Effector memory CD4-positive, alpha-beta T cell (primary cell): ENCODE measurements around the gene AHNAK2.
"Not testable (repeated sequence)": the region's sequence is repeated elsewhere in the genome, so short reads cannot be mapped to it uniquely, and the experiment has no call there.

Experiments
- DNase-seq, 3 donors: peaks; one replicate each; pipeline ENCODE4 v3.0.0-alpha.2; 2020
- H3K27ac ChIP-seq: 2 replicates; pipeline ENCODE4 v1.7.0; 2013; ENCODE audit warnings: mild to moderate bottlenecking, low read length, moderate library complexity; ENCODE audit not compliant: insufficient read depth, poor library complexity, severe bottlenecking
- H3K27me3 ChIP-seq: replicated peaks from 2 replicates; pipeline ENCODE4 v1.7.0; 2013; ENCODE audit warnings: mild to moderate bottlenecking, low read length; ENCODE audit not compliant: insufficient read depth, control insufficient read depth, poor library complexity, severe bottlenecking
- H3K36me3 ChIP-seq: 2 replicates; pipeline ENCODE4 v1.7.0; 2013; ENCODE audit warnings: mild to moderate bottlenecking, low read length, moderate library complexity; ENCODE audit not compliant: control insufficient read depth, insufficient read depth
- H3K4me1 ChIP-seq: 2 replicates; pipeline ENCODE4 v1.7.0; 2013; ENCODE audit warnings: low read length, mild to moderate bottlenecking; ENCODE audit not compliant: control insufficient read depth, insufficient read depth, poor library complexity, severe bottlenecking
- H3K4me3 ChIP-seq: 2 replicates; pipeline ENCODE4 v1.7.0; 2013; ENCODE audit warnings: low read length, low read depth, mild to moderate bottlenecking; ENCODE audit not compliant: insufficient read depth, poor library complexity, severe bottlenecking
- H3K9me3 ChIP-seq: 2 replicates; pipeline ENCODE4 v1.7.0; 2013; ENCODE audit warnings: mild to moderate bottlenecking, low read length, moderate library complexity; ENCODE audit not compliant: control insufficient read depth

AHNAK2 gene

DNA sequence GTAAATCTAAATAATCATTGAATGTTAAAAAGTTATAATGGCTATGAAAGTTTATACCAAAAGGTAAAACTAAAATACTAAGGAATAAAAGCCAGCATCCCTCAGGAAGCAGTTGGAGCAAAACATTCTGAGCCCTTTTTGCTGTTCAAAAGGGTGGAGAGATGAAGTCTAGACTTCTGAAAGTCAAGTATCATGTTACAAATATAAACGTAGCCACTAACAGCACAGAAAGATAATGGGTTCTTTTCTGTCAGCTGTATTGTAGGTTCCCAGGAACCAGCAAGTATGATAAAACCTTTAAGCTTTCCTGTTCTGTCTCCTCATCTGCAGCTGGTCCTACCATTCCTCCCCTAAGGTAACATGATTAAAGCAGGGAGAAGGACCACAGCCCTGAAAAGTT lies 69.9 kb downstream of the AHNAK2 start:
- Histone ChIP-seq H3K36me3 (no peaks in the 10 kb centered on the region), H3K27ac (no peak overlapping the region), H3K9me3 (peaks cover 5% of the 10 kb centered on the region), H3K27me3 (no peaks in the 10 kb centered on the region), H3K4me3 (no peak overlapping the region), H3K4me1 (no peaks in the 10 kb centered on the region)
- DNase-seq, result no peak

DNA sequence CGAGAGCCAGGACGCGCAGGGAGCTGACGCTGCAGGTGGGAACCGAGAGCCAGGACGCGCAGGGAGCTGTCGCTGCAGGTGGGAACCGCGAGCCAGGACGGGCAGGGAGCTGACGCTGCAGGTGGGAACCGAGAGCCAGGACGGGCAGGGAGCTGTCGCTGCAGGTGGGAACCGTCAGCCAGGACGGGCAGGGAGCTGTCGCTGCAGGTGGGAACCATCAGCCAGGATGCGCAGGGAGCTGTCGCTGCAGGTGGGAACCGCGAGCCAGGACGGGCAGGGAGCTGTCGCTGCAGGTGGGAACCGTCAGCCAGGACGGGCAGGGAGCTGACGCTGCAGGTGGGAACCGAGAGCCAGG lies 72.6 kb downstream of the AHNAK2 start:
- not testable (repeated sequence) for H3K4me1 ChIP-seq, H3K4me3 ChIP-seq, H3K27me3 ChIP-seq, DNase-seq, H3K27ac ChIP-seq, H3K36me3 ChIP-seq, H3K9me3 ChIP-seq

DNA sequence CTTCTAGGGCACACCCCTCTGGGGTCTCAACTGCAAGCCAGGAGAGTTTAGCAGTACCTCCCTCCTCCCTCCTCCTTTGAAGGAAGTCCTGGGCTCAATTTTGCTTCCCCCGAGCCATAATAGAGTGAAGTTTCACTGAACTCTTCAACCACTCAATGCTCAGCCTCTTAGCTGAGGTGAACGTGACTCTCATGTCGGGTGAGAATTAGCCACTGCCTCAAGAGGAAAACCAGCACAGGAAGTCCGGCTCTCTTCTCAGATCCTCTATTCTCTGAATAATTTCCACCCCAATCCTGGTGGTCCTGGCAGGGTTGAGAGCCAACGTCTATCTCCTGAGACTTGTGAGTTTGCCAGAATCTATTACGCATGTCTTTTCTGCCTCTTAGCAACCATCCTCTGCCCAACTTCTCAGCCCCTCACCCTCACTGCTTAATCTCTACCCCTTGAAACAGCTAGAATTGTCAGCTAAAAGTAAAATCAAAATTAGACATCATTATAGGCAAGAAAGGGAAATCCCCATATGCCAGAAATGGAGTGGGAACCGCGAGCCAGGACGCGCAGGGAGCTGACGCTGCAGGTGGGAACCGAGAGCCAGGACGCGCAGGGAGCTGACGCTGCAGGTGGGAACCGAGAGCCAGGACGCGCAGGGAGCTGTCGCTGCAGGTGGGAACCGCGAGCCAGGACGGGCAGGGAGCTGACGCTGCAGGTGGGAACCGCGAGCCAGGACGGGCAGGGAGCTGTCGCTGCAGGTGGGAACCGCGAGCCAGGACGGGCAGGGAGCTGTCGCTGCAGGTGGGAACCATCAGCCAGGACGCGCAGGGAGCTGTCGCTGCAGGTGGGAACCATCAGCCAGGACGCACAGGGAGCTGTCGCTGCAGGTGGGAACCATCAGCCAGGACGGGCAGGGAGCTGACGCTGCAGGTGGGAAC lies 73.3 kb downstream of the AHNAK2 start:
- not testable (repeated sequence) for H3K4me1 ChIP-seq, DNase-seq, H3K4me3 ChIP-seq, H3K9me3 ChIP-seq, H3K27me3 ChIP-seq, H3K27ac ChIP-seq, H3K36me3 ChIP-seq

DNA sequence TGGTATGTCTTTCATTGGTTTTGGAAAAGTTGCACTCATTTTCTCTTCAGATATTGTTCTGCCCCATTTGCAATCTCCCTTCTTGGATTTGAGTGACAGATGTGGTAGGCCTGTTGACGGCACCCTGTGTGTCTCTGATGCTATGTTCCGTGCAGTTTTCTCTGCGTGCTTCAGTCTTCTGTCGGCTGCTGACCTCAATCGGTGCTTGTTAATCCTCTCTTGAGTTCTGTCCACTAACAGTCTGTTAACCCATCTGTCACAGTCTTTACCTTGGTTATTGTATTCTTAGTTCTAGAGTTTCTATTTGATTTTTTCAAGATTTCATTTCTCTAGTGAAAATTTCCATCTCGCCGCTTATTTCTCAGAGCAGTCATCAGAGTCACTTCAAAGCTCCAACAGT lies 74.2 kb downstream of the AHNAK2 start:
- H3K9me3 ChIP-seq, result no peaks in the 10 kb centered on the region
- H3K36me3 ChIP-seq, result no peaks in the 10 kb centered on the region
- no peaks in the 10 kb centered on the region for H3K27me3 ChIP-seq
- H3K27ac ChIP-seq, result no peak overlapping the region
- no peaks in the 10 kb centered on the region for H3K4me1 ChIP-seq
- no peak for DNase-seq
- no peak overlapping the region for H3K4me3 ChIP-seq

DNA sequence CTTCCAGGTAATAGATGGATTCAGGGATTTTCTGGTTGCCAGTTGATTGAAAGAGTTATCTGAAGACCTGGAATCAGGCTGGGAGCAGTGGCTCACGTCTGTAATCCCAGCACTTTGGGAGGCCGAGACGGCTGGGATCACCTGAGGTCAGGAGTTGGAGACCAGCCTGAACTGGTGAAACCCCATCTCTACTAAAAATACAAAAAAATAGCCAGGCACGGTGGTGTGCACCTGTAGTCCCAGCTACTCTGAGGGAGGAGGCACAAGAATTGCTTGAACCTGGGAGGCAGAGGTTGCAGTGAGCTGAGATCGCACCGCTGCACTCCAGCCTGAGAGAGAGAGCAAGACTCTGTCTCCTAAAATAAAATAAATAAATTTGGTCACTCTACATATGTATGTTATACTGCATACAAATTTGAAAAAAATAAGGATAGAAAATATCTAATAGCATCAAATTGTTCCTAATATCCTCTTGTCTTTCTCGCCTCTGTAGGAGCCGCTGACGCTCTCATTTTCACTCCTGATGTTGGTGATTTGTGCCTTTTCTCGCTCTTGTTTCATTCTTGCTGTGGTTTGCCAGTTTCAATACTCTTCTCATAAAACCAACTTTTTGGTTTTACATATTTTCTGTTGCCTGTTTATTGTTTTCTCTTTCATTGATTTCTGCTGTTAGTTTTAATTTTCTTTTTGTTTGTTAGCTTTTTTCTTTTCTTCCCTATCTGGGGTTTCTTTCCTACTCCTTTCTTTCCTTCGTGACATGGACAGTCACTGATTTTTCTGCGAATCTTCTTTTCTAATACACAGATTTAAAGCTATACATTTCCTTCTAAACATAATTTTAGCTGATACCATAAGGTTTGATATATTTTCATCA lies 77.3 kb downstream of the AHNAK2 start:
- Histone ChIP-seq H3K36me3 (no peaks in the 10 kb centered on the region), H3K4me1 (no peaks in the 10 kb centered on the region), H3K4me3 (no peak overlapping the region), H3K27ac (no peak overlapping the region), H3K27me3 (no peaks in the 10 kb centered on the region), H3K9me3 (no peaks in the 10 kb centered on the region)
- no peak for DNase-seq

DNA sequence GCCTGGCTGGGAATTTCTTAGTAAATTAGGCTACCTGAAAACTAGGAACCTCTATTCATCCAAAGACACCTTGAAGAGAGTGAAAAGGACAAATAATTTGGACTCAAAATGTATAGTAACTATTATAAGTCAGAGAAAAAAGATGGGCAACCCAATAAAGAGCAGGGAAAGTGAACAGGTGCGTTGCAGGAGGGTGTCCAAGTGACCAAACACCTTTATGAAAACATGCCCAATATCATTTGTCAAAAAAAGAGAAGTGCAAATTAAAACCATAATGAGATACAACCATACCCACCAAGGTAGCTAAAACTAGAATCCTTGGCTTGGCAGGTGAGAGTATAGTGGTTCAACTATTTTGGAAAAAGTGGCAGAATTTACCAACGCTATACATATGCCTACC lies 78.4 kb downstream of the AHNAK2 start:
- no peak for DNase-seq

DNA sequence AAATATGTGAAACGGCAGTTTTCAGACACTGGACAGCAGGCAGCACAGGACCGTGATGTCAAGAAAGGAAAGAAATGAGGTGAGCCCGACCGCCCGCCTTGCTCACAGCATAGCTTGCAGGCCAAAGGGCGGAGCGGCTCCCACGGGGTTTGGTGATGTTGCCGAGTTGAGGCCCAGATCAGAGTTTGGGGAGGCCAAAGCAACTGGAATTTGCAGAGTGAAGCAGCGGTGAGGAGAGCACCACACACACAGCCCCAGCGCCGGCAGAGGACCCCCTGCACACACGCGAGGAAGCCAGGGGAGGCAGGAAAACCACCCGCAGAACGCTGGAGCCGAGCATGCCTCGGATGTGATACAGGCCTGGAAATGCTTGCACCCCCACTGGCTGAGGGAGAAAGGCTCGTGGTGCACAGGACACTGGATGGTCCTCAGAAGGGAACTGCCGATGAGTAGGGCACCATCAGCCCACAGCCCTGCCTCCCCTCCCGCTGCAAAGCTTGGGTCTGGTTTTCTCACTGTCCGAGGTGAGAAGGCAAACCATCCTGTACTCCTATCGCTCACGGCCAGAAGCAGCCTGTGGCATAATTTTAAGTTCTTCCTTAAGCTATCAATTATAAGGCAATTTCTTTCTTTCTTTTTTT lies 79.2 kb downstream of the AHNAK2 start:
- Histone ChIP-seq H3K4me1 (no peaks in the 10 kb centered on the region), H3K36me3 (no peaks in the 10 kb centered on the region), H3K27ac (no peak overlapping the region), H3K27me3 (no peaks in the 10 kb centered on the region), H3K4me3 (no peak overlapping the region), H3K9me3 (no peaks in the 10 kb centered on the region)
- no peak for DNase-seq

More for the DNA sequence above, 78.4 kb downstream of the AHNAK2 start:
- no peaks in the 10 kb centered on the region for H3K4me1 ChIP-seq
- H3K27me3 ChIP-seq, result no peaks in the 10 kb centered on the region
- no peaks in the 10 kb centered on the region for H3K9me3 ChIP-seq
- H3K4me3 ChIP-seq, result no peak overlapping the region
- H3K36me3 ChIP-seq, result no peaks in the 10 kb centered on the region
- no peak overlapping the region for H3K27ac ChIP-seq

DNA sequence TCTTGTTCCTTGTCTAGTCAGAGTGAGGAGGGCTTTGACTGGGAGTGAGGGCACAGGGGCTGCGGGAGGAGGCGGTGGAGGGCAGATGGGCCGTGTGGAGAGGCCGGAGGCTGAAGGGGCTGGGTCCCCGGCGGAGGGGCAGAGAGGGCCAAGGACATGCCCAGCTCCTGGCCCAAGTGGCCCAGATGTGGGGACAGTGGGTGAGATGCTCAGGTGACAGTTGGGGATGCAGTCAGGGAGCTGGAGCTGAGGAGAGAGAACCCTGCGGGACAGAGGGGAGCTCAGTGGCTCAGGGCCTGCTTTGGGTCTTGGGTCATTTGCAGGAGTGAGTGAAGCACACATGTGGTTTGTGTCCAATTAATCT lies 80.0 kb downstream of the AHNAK2 start:
- no peaks in the 10 kb centered on the region for H3K36me3 ChIP-seq
- no peak overlapping the region for H3K4me3 ChIP-seq
- no peaks in the 10 kb centered on the region for H3K4me1 ChIP-seq
- no peaks in the 10 kb centered on the region for H3K9me3 ChIP-seq
- no peaks in the 10 kb centered on the region for H3K27me3 ChIP-seq
- no peak for DNase-seq
- no peak overlapping the region for H3K27ac ChIP-seq

DNA sequence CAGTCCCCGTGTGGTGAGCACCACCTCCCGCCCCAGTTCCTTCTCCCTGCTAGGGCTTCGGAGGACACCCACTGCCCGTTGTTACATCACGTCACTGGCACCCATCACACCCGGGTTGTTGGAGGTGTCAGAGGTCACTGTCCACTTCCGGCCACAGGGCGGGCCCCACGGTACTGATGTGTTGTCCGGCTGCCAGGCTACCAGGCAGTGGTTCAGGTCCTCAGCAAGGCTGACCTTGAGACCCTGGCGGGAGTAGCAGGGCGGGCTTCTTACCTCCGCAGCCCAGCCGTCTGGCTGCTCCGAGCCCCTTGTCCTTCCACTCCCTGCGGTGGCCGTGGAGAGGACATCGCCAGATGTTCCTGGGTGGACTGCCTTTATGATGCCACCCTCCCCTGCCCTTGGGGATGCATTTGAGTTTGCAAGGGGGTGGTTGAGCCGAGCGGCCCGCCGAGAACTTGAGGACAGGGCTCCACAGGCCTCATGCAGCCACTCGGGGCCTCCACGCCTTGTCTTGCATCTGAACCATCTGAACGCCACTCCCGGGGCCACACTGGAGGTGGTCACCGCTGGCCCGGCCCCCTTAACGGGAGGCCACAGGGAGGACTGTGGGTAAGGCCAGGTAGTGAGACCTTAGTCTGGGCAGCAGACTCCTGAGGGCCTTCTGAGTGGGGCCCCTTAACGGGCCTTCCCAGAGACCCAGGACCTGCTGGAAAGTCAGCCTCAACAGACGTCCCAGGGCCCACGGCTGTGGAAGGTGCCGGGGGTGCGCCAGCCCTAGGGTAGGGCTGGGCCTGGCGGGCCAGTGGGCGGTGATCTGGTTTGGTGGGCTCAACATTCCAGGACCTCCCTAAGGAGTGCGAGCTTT lies 80.6 kb downstream of the AHNAK2 start:
- no peak for DNase-seq
- H3K4me3 ChIP-seq, result no peak overlapping the region
- no peaks in the 10 kb centered on the region for H3K27me3 ChIP-seq
- H3K27ac ChIP-seq, result no peak overlapping the region
- H3K4me1 ChIP-seq, result no peaks in the 10 kb centered on the region
- H3K36me3 ChIP-seq, result no peaks in the 10 kb centered on the region
- H3K9me3 ChIP-seq, result no peaks in the 10 kb centered on the region
